HepG2 (cell line): ENCODE data around the gene ABCA4.

Experiments
- BCL3 ChIP-seq: sonication (generic); formaldehyde crosslinking; IDR thresholded peaks from 2 replicates; pipeline ENCODE4 v1.5.1; 2020; ENCODE audit warnings: mild to moderate bottlenecking, missing genetic modification reagents, moderate library complexity
- CEBPB ChIP-seq: IDR thresholded peaks from 2 replicates; pipeline ENCODE4 v1.6.1; 2011; ENCODE audit warnings: low read depth, low read length, improper control_type of control experiment, borderline replicate concordance
- SALL1 ChIP-seq: sonication (generic); formaldehyde crosslinking; IDR thresholded peaks from 2 replicates; pipeline ENCODE4 v1.8.0; 2022; ENCODE audit warnings: mild to moderate bottlenecking, missing genetic modification reagents
- ZGPAT ChIP-seq: IDR thresholded peaks from 2 replicates; pipeline ENCODE4 v1.6.1; 2016; ENCODE audit warnings: mild to moderate bottlenecking
- ZNF264 ChIP-seq: sonication (generic); formaldehyde crosslinking; IDR thresholded peaks from 2 replicates; pipeline ENCODE4 v1.4.0; 2020; ENCODE audit warnings: missing genetic modification reagents
- TF ChIP-seq, protein P1 (sequence below): sonication (generic); formaldehyde crosslinking; IDR thresholded peaks from 2 replicates; pipeline ENCODE4 v1.5.0; 2020; ENCODE audit warnings: missing genetic modification reagents

DNA sequence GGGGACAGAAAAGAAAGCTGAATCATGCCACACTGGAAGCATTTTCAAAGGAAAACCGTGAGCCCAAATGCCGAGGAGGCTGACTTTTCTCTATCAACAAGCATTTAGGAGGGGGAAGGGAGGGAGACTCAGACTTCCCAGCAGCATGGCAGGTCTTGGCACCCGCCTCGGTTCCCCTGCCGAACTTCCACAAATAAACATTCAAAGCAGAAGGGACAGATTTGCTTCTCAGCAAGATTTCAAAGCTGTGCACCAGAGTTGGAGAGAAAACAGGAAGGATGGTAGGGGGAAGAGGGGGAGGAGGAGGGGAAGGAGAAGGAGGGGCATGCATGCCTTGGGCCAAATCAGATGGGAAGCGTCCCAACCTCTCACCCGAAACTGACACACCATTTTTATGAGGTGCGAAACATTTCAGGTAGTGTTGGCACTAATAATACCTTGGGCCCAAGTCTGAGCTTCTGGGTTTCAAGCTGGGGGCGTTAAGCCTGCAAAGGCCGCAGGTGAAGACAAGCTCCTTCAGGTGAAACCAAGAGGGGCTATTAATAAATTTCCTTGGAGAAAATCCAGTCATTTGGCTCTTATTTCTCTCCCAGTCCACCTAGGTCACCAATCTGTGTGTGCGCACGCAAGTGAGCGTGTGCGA lies 26.4 kb downstream of the ABCA4 start:
- TF ChIP-seq ZNF264 (CRISPR knock-in tag) (no peak), CEBPB (no peak), BCL3 (no peak), SALL1 (CRISPR knock-in tag) (no peak), ZGPAT (no peak)
- TF ChIP-seq, protein P1, sequence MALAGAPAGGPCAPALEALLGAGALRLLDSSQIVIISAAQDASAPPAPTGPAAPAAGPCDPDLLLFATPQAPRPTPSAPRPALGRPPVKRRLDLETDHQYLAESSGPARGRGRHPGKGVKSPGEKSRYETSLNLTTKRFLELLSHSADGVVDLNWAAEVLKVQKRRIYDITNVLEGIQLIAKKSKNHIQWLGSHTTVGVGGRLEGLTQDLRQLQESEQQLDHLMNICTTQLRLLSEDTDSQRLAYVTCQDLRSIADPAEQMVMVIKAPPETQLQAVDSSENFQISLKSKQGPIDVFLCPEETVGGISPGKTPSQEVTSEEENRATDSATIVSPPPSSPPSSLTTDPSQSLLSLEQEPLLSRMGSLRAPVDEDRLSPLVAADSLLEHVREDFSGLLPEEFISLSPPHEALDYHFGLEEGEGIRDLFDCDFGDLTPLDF = no peak
